SHP77 treated with DMSO at 0.1 percent for 48 hours (cell line): Measurements from ENCODE around the gene TEDDM1.

Source experiments
- DNase-seq: peaks from one replicate; lab custom pipeline; 2025; lab: John Stamatoyannopoulos, UW

Gene TEDDM1

GRCh38 chr1:182406012-182406411 lies 5.5 kb upstream of the TEDDM1 start:
- DNase-seq = no peak

GRCh38 chr1:182405578-182405977 lies 5.1 kb upstream of the TEDDM1 start:
- DNase-seq = no peak

- no peak for DNase-seq
Measured at GRCh38 chr1:182404781-182405180, 4.3 kb upstream of the TEDDM1 start.

GRCh38 chr1:182397653-182398393 lies 2.6 kb downstream of the TEDDM1 start:
- no peak for DNase-seq

GRCh38 chr1:182395906-182396305 lies 4.6 kb downstream of the TEDDM1 start:
- DNase-seq = no peak

- DNase-seq = no peak
Measured at GRCh38 chr1:182394055-182394775, 6.3 kb downstream of the TEDDM1 start.

- DNase-seq = no peak
Measured at GRCh38 chr1:182392050-182393028, 8.1 kb downstream of the TEDDM1 start.

- peak; percentile 72 for DNase-seq
Measured at GRCh38 chr1:182391362-182392049, 9.0 kb downstream of the TEDDM1 start, which contains the start of gene GLUL. Gene GLUL (minus strand): TSS chr1:182391790. CDS start chr1:182388737, 3,053 bp downstream.

- no peak for DNase-seq
Measured at GRCh38 chr1:182391028-182391361, 9.5 kb downstream of the TEDDM1 start.

GRCh38 chr1:182389619-182390047 lies 10.8 kb downstream of the TEDDM1 start:
- DNase-seq = no peak

GRCh38 chr1:182388392-182389134 lies 11.9 kb downstream of the TEDDM1 start:
- DNase-seq = no peak

- no peak for DNase-seq
Measured at GRCh38 chr1:182387566-182387965, 12.9 kb downstream of the TEDDM1 start.

GRCh38 chr1:182386980-182387379 lies 13.5 kb downstream of the TEDDM1 start:
- no peak for DNase-seq

- DNase-seq = no peak
Measured at GRCh38 chr1:182385885-182386853, 14.3 kb downstream of the TEDDM1 start.

- no peak for DNase-seq
Measured at GRCh38 chr1:182384387-182384960, 16.0 kb downstream of the TEDDM1 start.

GRCh38 chr1:182383934-182384333 lies 16.5 kb downstream of the TEDDM1 start:
- no peak for DNase-seq

GRCh38 chr1:182383037-182383661 lies 17.3 kb downstream of the TEDDM1 start:
- DNase-seq = no peak

- no peak for DNase-seq
Measured at GRCh38 chr1:182381962-182382819, 18.3 kb downstream of the TEDDM1 start.
